Measurements from ENCODE around the gene TSPEAR. TPM values are rescaled to one million over a fixed set of nuclear protein-coding genes. Genes with fewer than 3 reads are reported as not detected.

Gene TSPEAR
- total and polyA plus RNA-seq, 2 donors (not counting 1 experiment from before 2014, with no cell fraction given), result not detected

GRCh38 chr21:44729336-44730027 lies 18.1 kb upstream of the TSPEAR start:
- Mint-ChIP-seq H3K9me3 (ENCODE audit: insufficient read depth) (no peaks in the 10 kb centered on the region), H3K27ac (no peak overlapping the region), H3K4me3 (no peak overlapping the region), H3K4me1 (no peaks in the 10 kb centered on the region), H3K27me3 (peaks cover 30% of the 10 kb centered on the region)
- TF ChIP-seq EZH2 (IDR thresholded peaks at IDR 0.05; ENCODE audit: borderline replicate concordance, insufficient read depth, low read depth, low read length, poor library complexity, severe bottlenecking) (no peak), CTCF (IDR thresholded peaks at IDR 0.05) (no peak)
- Histone ChIP-seq H3K36me3 (replicated peaks in 1 of 2; ENCODE audit: control extremely low read depth in 1 of 2, control insufficient read depth in 1 of 2, extremely low read depth in 1 of 2, insufficient read depth in 2 of 2, low read length in 1 of 2) (no peaks in the 10 kb centered on the region), H3K4me3 (ENCODE audit: control extremely low read depth in 1 of 5, extremely low read depth in 1 of 5, insufficient read depth in 1 of 5, low read depth in 2 of 5, low read length in 4 of 5) (no peak overlapping the region), H3K9me3 (ENCODE audit: control extremely low read depth in 1 of 3, control insufficient read depth in 2 of 3, insufficient read depth in 1 of 3, low read length in 2 of 3) (peaks cover 0 to 12% (median 0%) of the 10 kb centered on the region in 3 donors), H3K9ac (ENCODE audit: low read length) (no peak overlapping the region), H4K20me1 (ENCODE audit: control insufficient read depth, insufficient read depth, low read length, poor library complexity, severe bottlenecking) (no peaks in the 10 kb centered on the region), H2AFZ (ENCODE audit: insufficient read depth, low read depth, low read length, poor library complexity, severe bottlenecking) (no peak overlapping the region), H3K27ac (ENCODE audit: low read length in 2 of 2) (no peak overlapping the region), H3K4me1 (ENCODE audit: control insufficient read depth in 2 of 2, insufficient read depth in 2 of 2, low read length in 2 of 2) (no peaks in the 10 kb centered on the region), H3K27me3 (replicated peaks in 1 of 4; ENCODE audit: control extremely low read depth in 1 of 4, control insufficient read depth in 3 of 4, insufficient read depth in 4 of 4, low read length in 3 of 4) (peaks cover 0 to 10% (median 3%) of the 10 kb centered on the region in 4 experiments), H3K4me2 (replicated peaks; ENCODE audit: low read depth, low read length, poor library complexity, severe bottlenecking) (no peak overlapping the region), H3K79me2 (ENCODE audit: control insufficient read depth, insufficient read depth, low read length) (no peaks in the 10 kb centered on the region)
- 93% methylated on average over 22 of the region's 23 CpGs for WGBS (ENCODE audit: insufficient coverage)
- ATAC-seq (ENCODE audit: low read depth) (no peak), DNase-seq (no peak)
- ChIA-PET POLR2A (no interaction called here), CTCF (no interaction called here)
- intact Hi-C loops (cut with micrococcal nuclease), result no loop called here

GRCh38 chr21:44728716-44729115 lies 17.3 kb upstream of the TSPEAR start:
- no peaks in the 10 kb centered on the region for H3K4me1 Mint-ChIP-seq
- WGBS (ENCODE audit: insufficient coverage), result 100% methylated on average over 6 of the region's 14 CpGs
- TF ChIP-seq CTCF (IDR thresholded peaks at IDR 0.05), result no peak
- no peak for TF ChIP-seq EZH2 (IDR thresholded peaks at IDR 0.05; ENCODE audit: borderline replicate concordance, insufficient read depth, low read depth, low read length, poor library complexity, severe bottlenecking)
- no peaks in the 10 kb centered on the region for H3K9me3 Mint-ChIP-seq (ENCODE audit: insufficient read depth)
- Histone ChIP-seq H3K4me3 (ENCODE audit: control extremely low read depth in 1 of 5, extremely low read depth in 1 of 5, insufficient read depth in 1 of 5, low read depth in 2 of 5, low read length in 4 of 5) (no peak overlapping the region), H3K9me3 (ENCODE audit: control extremely low read depth in 1 of 3, control insufficient read depth in 2 of 3, insufficient read depth in 1 of 3, low read length in 2 of 3) (peaks cover 0 to 8% (median 0%) of the 10 kb centered on the region in 3 donors), H3K27ac (ENCODE audit: low read length in 2 of 2) (no peak overlapping the region), H3K4me2 (replicated peaks; ENCODE audit: low read depth, low read length, poor library complexity, severe bottlenecking) (no peak overlapping the region), H3K36me3 (replicated peaks in 1 of 2; ENCODE audit: control extremely low read depth in 1 of 2, control insufficient read depth in 1 of 2, extremely low read depth in 1 of 2, insufficient read depth in 2 of 2, low read length in 1 of 2) (no peaks in the 10 kb centered on the region), H3K9ac (ENCODE audit: low read length) (no peak overlapping the region), H3K27me3 (replicated peaks in 1 of 4; ENCODE audit: control extremely low read depth in 1 of 4, control insufficient read depth in 3 of 4, insufficient read depth in 4 of 4, low read length in 3 of 4) (peaks cover 0 to 14% (median 7%) of the 10 kb centered on the region in 4 experiments), H4K20me1 (ENCODE audit: control insufficient read depth, insufficient read depth, low read length, poor library complexity, severe bottlenecking) (no peaks in the 10 kb centered on the region), H2AFZ (ENCODE audit: insufficient read depth, low read depth, low read length, poor library complexity, severe bottlenecking) (no peak overlapping the region), H3K4me1 (ENCODE audit: control insufficient read depth in 2 of 2, insufficient read depth in 2 of 2, low read length in 2 of 2) (peaks cover 3 to 6% of the 10 kb centered on the region in 2 donors), H3K79me2 (ENCODE audit: control insufficient read depth, insufficient read depth, low read length) (no peaks in the 10 kb centered on the region)
- DNase-seq (no peak), ATAC-seq (ENCODE audit: low read depth) (no peak)
- H3K27ac Mint-ChIP-seq, result no peak overlapping the region
- ChIA-PET POLR2A (no interaction called here), CTCF (no interaction called here)
- intact Hi-C loops (cut with micrococcal nuclease), result no loop called here
- no peak overlapping the region for H3K4me3 Mint-ChIP-seq
- H3K27me3 Mint-ChIP-seq, result peaks cover 35% of the 10 kb centered on the region

Data from B cell (primary cell).